ENCODE results near the gene SLIT3.

GRCh38 chr5:168947212-168947868 lies 353.6 kb downstream of the SLIT3 start:
- TF ChIP-seq CTCF (IDR thresholded peaks at IDR 0.05 in 2 of 3, conservative IDR thresholded peaks at IDR 0.05 in 1 of 3; ENCODE audit: borderline replicate concordance in 1 of 3, insufficient read depth in 1 of 3, low read depth in 2 of 3, low read length in 2 of 3) (peak; percentile 44 to 94 (median 84)), EZH2phosphoT487 (IDR thresholded peaks at IDR 0.05; ENCODE audit: borderline replicate concordance) (no peak), POLR2A (IDR thresholded peaks at IDR 0.05; ENCODE audit: borderline replicate concordance, extremely low read depth, insufficient read depth, insufficient read length) (no peak), YY1 (IDR thresholded peaks at IDR 0.05; ENCODE audit: extremely low read depth, insufficient replicate concordance, low read depth, low read length) (no peak), MAX (IDR thresholded peaks at IDR 0.05) (no peak), CBX3 (IDR thresholded peaks at IDR 0.05; ENCODE audit: low read depth) (no peak), ATF3 (IDR thresholded peaks at IDR 0.05) (no peak), ZNF274 (IDR thresholded peaks at IDR 0.05; ENCODE audit: low read depth, low read length) (no peak)

Measured in HCT116 (cell line).